Large intestine (tissue), 3 donors: ENCODE measurements around the gene GPD1. TPM values are rescaled to one million over a fixed set of nuclear protein-coding genes. Genes with fewer than 3 reads are reported as not detected.
"Not testable (repeated sequence)": the region's sequence is repeated elsewhere in the genome, so short reads cannot be mapped to it uniquely, and the experiment has no call there.

Experiments
- DNase-seq, 2 donors: peaks; one replicate each; pipeline versions ENCODE4 v3.0.0 to v3.0.0-alpha.2; 2013
- H3K27ac ChIP-seq: one replicate; pipeline ENCODE4 v1.5.1; 2013; ENCODE audit warnings: low read length
- H3K27me3 ChIP-seq: 2 replicates; pipeline ENCODE4 v1.6.1; 2013; ENCODE audit warnings: low read length; ENCODE audit not compliant: control insufficient read depth, insufficient read depth
- H3K36me3 ChIP-seq: 2 replicates; pipeline ENCODE4 v1.6.1; 2013; ENCODE audit warnings: low read length; ENCODE audit not compliant: control insufficient read depth, insufficient read depth
- H3K4me1 ChIP-seq: one replicate; pipeline ENCODE4 v1.6.1; 2013; ENCODE audit warnings: low read length; ENCODE audit not compliant: control insufficient read depth, insufficient read depth
- H3K4me3 ChIP-seq: one replicate; pipeline ENCODE4 v1.5.1; 2013; ENCODE audit warnings: low read length
- H3K9me3 ChIP-seq: one replicate; pipeline ENCODE4 v1.6.1; 2013; ENCODE audit warnings: mild to moderate bottlenecking, low read depth, low read length, moderate library complexity; ENCODE audit not compliant: control insufficient read depth
- WGBS: methylation state at CpG from one replicate; pipeline ENCODE4 v1.1.5; 2013; ENCODE audit warnings: low lambda C conversion rate; ENCODE audit not compliant: insufficient coverage; 5-methylcytosine and 5-hydroxymethylcytosine counted together
- polyA plus RNA-seq: library from polyadenylated mRNA; unstranded; fragments of 120-200 nt; gene quantifications from one replicate; pipeline ENCODE4 v1.2.1, GENCODE V29; 2013

Gene GPD1
- polyA plus RNA-seq, 1 donor = 174 TPM

DNA sequence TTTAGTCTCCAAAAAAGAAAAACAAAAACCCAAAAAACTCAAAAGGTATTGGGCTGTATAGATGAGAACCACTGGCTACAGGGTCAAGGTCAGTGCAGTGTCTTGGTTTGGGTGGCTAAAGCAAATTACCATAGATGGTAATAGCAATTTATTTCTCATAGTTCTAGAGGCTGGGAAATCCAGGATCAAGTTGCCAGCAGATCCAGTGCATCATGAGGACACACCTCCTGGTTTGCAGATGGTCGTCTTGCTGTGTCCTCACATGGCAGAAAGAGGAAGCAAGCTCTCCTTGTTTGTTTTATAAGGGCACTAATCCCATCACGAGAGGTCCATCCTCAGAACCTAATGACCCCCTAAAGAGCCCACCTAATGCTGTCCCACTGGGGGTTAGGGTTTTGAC is 19.4 kb downstream of the GPD1 start:
- Histone ChIP-seq H3K4me3 (no peak overlapping the region), H3K27me3 (no peaks in the 10 kb centered on the region), H3K4me1 (peaks cover 12% of the 10 kb centered on the region), H3K9me3 (no peaks in the 10 kb centered on the region), H3K27ac (no peak overlapping the region), H3K36me3 (peaks cover 51% of the 10 kb centered on the region)
- DNase-seq = no peak
- no CpG with 5 or more reads among the region's 2 CpGs for WGBS

DNA sequence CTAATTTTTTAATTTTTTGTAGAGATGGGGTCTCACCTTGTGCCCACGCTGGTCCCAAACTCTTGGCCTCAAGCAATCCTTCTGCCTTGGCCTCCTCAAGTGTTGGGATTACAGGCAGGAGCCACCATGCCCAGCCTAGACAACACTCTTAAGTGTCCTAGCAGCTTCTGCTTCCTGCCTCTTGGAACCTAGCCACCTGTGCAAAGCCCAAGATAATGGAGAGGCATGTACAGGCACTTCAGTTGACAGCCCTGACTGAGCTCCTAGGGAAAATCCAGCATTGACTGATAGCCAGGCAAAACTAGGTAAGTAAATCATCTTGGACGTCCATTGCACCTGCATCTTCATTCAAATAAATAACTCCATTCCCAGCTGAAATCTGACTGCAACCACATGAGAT is 23.7 kb downstream of the GPD1 start:
- no peak for DNase-seq
- WGBS = no CpG with 5 or more reads among the region's 2 CpGs

DNA sequence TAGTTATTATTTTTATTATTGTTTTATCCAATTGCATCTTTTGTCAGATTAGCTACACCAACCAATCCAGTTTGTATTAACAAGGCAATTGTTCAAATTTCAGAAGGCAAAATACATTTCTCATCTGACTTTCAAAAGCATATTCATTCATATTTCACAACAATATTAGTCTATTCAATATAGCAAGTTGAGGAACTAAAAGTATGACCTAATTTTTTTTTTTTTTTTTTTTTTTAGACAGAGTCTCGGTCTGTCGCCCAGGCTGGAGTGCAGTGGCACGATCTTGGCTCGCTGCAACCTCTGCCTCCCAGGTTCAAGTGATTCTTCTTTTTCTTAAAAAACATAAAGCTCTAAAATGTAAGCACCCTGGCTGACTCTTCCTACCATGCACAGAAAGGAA is 25.5 kb downstream of the GPD1 start:
- no CpG with 5 or more reads among the region's 4 CpGs for WGBS

More for the DNA sequence above, 23.7 kb downstream of the GPD1 start:
- Histone ChIP-seq H3K4me3 (no peak overlapping the region), H3K36me3 (peaks cover 51% of the 10 kb centered on the region), H3K4me1 (no peaks in the 10 kb centered on the region), H3K27ac (no peak overlapping the region), H3K9me3 (no peaks in the 10 kb centered on the region), H3K27me3 (no peaks in the 10 kb centered on the region)

DNA sequence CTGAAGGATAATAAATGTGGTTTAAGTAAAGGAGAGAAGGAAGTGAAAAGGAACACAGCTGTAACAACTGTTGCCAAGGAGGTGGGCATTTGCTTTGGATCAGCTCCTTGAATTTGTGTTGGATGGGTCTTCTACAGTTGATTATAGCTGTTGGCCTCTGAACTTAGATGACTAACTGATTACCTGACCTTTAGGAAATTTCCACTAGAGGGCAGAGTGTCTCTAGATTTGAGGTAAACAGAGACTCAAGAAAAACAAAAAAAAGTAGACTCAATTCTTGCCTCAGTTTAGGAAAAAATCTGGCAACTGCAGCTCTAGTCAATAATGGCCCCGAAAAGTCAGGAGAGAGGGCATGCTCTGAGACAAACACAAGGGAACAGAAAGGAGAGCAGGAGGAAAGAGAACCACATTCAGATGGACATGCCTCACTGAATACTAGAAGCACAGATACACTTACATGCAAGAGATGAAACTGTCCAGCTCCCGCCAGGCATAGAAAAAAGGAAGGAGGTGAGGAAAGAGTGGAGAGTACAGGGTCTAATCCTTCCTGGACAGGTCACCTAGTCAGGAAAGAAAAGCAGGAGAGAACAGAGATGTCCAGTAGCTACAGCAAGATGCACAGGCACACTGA is 28.8 kb downstream of the GPD1 start:
- H3K9me3 ChIP-seq = no peaks in the 10 kb centered on the region
- no peak for DNase-seq
- WGBS = no CpG with 5 or more reads among the region's 2 CpGs
- peaks cover 68% of the 10 kb centered on the region for H3K36me3 ChIP-seq
- H3K4me3 ChIP-seq = no peak overlapping the region
- H3K4me1 ChIP-seq = no peaks in the 10 kb centered on the region
- no peaks in the 10 kb centered on the region for H3K27me3 ChIP-seq
- H3K27ac ChIP-seq = no peak overlapping the region

More for the DNA sequence above, 25.5 kb downstream of the GPD1 start:
- no peaks in the 10 kb centered on the region for H3K27me3 ChIP-seq
- H3K36me3 ChIP-seq = peaks cover 54% of the 10 kb centered on the region
- H3K9me3 ChIP-seq = no peaks in the 10 kb centered on the region
- H3K4me1 ChIP-seq = no peaks in the 10 kb centered on the region
- no peak for DNase-seq
- H3K4me3 ChIP-seq = no peak overlapping the region
- no peak overlapping the region for H3K27ac ChIP-seq

DNA sequence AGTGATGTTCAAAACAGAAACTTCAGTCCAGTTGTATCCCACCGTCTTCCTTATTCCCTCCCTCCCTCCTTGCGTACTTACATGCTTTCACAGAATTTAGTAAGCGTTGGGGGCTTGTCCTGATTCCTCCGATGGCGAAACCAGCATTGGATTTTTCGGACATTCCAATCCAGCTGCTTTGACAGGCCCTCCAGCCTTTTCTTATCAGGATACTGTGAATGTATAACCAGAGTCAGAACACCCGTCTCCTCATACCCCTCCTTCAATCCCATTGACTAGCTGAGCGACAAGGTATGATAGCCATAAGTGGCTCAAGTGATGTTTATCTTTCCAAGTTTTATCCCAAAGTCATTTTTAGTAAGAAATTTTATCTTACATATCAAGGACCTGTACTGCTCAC is 39.2 kb downstream of the GPD1 start:
- 19% methylated on average over 5 of the region's 8 CpGs for WGBS
- no peaks in the 10 kb centered on the region for H3K9me3 ChIP-seq
- H3K36me3 ChIP-seq = peaks cover 31% of the 10 kb centered on the region

DNA sequence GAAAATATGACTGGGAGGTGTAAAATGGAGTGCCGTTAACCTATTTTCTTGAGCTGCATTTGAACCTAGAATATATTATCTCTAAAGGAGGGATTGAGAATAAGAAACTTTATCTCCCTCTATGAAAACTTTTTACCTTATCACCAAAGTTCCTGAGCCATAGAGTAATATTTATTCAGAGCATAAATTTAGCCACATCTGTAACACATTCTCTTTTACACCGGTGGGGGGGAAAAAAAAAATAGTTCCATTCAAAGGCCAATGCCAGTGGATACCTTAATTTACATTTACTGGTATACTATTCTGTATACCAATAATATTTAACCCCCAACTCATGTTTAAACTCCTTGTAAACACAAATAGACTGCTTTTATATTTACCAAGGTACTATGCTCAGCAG is 41.6 kb downstream of the GPD1 start:
- no peaks in the 10 kb centered on the region for H3K27me3 ChIP-seq
- no peak overlapping the region for H3K4me3 ChIP-seq
- H3K9me3 ChIP-seq = no peaks in the 10 kb centered on the region
- WGBS = 50% methylated on average over 1 of the region's 2 CpGs
- no peak overlapping the region for H3K27ac ChIP-seq
- peaks cover 17% of the 10 kb centered on the region for H3K36me3 ChIP-seq
- no peaks in the 10 kb centered on the region for H3K4me1 ChIP-seq
- DNase-seq = no peak

More for the DNA sequence above, 39.2 kb downstream of the GPD1 start:
- H3K27ac ChIP-seq = no peak overlapping the region
- H3K4me3 ChIP-seq = no peak overlapping the region
- DNase-seq = no peak
- H3K4me1 ChIP-seq = no peaks in the 10 kb centered on the region
- H3K27me3 ChIP-seq = no peaks in the 10 kb centered on the region

DNA sequence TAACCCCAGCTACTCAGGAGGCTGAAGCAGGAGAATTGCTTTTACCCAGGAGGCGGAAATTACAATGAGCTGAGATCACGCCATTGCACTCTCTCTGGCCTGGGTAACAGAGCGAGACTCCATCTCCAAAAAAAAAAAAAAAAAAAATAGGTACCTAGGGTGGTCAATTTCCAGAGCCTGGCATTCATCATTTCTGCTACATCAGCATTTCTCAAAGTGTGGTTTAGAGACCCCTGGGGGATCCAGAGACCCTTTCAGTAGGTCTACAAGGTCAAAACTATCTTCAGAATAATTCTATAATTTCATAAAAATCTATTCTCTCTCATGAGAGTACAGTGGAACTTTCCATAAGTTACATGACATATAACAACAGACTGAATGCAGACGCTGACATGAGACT is 43.5 kb downstream of the GPD1 start:
- no CpG with 5 or more reads among the region's 4 CpGs for WGBS
- DNase-seq = no peak
- H3K27me3 ChIP-seq = no peaks in the 10 kb centered on the region
- H3K9me3 ChIP-seq = no peaks in the 10 kb centered on the region
- H3K4me3 ChIP-seq = no peak overlapping the region
- H3K4me1 ChIP-seq = no peaks in the 10 kb centered on the region
- peaks cover 5% of the 10 kb centered on the region for H3K36me3 ChIP-seq
- H3K27ac ChIP-seq = no peak overlapping the region

DNA sequence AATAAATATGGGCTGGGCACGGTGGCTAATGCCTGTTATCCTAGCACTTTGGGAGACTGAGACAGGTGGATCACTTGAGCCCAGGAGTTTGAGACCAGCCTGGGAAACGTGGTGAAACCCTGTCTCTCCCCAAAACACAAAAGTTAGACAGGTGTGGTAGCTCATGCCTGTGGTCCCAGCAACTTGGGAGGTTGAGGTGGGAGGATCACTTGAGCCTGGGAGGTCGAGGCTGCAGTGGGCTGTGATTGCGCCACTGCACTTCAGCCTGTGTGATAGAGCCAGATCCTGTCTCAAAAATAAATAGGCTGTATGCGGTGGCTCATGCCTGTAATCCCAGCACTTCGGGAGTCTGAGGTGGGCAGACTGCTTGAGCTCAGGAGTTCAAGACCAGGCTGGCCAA is 44.2 kb downstream of the GPD1 start:
- H3K4me1 ChIP-seq, H3K9me3 ChIP-seq, H3K27ac ChIP-seq, H3K27me3 ChIP-seq, DNase-seq, H3K4me3 ChIP-seq, H3K36me3 ChIP-seq: not testable (repeated sequence)
- no CpG with 5 or more reads among the region's 6 CpGs for WGBS

DNA sequence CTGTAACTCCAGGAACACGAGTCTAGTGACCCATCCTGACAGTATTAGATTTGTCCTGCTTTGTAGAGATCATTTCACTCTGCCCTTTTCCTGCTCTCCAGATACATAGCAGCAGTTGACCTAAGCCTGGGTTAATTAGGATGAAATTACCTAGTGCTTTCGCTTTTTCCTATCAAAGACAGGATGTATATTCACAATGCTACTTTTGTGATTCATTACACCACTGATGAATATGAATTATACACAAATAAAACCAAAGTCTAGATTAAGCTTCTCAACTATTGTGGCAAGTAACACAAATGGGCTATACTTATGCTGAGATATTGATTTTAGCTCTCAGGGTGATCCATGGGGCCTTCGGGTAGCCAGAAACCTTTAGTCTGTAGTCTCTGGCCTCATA is 45.5 kb downstream of the GPD1 start:
- DNase-seq = no peak
- Histone ChIP-seq H3K4me3 (no peak overlapping the region), H3K9me3 (no peaks in the 10 kb centered on the region), H3K27me3 (no peaks in the 10 kb centered on the region), H3K4me1 (no peaks in the 10 kb centered on the region), H3K36me3 (no peaks in the 10 kb centered on the region), H3K27ac (no peak overlapping the region)
- no CpG with 5 or more reads among the region's 3 CpGs for WGBS

DNA sequence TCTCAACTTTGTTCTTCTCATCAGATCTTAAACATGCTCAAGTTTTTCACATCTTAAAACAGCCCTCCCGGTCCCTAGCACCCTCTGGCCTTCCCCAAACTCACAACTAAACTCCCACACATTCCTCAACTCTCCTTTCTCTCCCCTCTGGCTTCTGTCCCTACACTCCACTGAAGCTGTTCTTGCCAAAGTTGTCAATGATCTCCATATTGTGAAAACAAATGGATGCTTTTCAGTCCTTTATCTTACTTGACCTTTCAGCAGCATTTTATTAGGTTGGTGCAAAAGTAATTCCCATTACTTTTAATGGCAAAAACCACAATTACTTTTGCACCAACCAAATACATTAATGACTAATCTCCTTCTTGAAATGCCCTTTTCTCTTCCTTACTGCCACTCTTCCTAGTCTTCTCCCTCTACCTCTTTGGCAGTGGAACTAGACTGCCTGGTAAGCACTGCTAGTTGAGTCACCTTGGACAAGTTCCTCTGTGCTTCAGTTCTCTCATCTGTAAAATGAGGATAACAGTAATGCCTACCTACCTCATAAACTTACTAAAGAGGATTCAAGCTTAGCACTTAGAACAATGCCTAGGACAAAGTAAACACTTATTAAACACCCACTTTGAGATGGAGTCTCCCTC is 47.4 kb downstream of the GPD1 start:
- Histone ChIP-seq H3K9me3 (no peaks in the 10 kb centered on the region), H3K27ac (no peak overlapping the region), H3K4me3 (no peak overlapping the region), H3K27me3 (no peaks in the 10 kb centered on the region), H3K4me1 (no peaks in the 10 kb centered on the region), H3K36me3 (no peaks in the 10 kb centered on the region)
- no CpG with 5 or more reads among the region's 1 CpG for WGBS
- DNase-seq = no peak

DNA sequence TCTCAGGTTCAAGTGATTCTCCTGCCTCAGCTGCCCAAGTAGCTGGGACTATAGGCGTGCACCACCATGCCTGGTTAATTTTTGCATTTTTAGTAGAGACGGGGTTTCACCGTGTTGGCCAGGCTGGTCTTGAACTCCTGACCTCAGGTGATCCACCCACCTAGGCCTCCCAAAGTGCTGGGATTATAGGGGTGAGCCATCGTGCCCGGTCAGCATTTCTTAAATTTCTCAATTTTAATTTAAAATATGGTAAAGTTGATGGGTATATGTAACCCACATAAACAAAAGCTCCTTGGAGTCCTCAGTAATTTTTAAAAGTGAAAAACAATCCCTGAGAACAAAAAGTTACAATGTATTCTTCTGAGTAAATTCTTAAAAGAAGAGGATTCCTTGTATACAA is 51.1 kb downstream of the GPD1 start:
- not testable (repeated sequence) for H3K36me3 ChIP-seq, H3K27ac ChIP-seq, H3K9me3 ChIP-seq, DNase-seq, H3K27me3 ChIP-seq, H3K4me1 ChIP-seq, H3K4me3 ChIP-seq
- WGBS = no CpG with 5 or more reads among the region's 5 CpGs
